Loucy (cell line): ENCODE data around the gene DLGAP4.

Experiments
- H2AFZ ChIP-seq: fragments of 200-600 bp; sonication (generic); 2 replicates; pipeline ENCODE4 v1.6.0; 2016; ENCODE audit warnings: antibody characterized with exemption, mild to moderate bottlenecking, low read length, moderate library complexity
- H3F3A ChIP-seq: fragments of 200-600 bp; 2 replicates; pipeline ENCODE4 v1.6.0; 2016; ENCODE audit warnings: antibody characterized with exemption, low read depth, mild to moderate bottlenecking
- H3K27me3 ChIP-seq: fragments of 200-600 bp; sonication (generic); 2 replicates; pipeline ENCODE4 v1.6.1; 2014; ENCODE audit warnings: low read length, mild to moderate bottlenecking; ENCODE audit not compliant: insufficient read depth, poor library complexity, severe bottlenecking
- H3K36me3 ChIP-seq: fragments of 200-600 bp; sonication (generic); 2 replicates; pipeline ENCODE4 v1.6.1; 2016; ENCODE audit warnings: low read length; ENCODE audit not compliant: insufficient read depth
- H3K4me1 ChIP-seq: fragments of 200-600 bp; sonication (generic); 2 replicates; pipeline ENCODE4 v1.5.1; 2014; ENCODE audit warnings: low read length, mild to moderate bottlenecking; ENCODE audit not compliant: insufficient read depth, poor library complexity, severe bottlenecking
- H3K4me2 ChIP-seq: fragments of 200-600 bp; sonication (generic); 2 replicates; pipeline ENCODE4 v1.6.0; 2014; ENCODE audit warnings: antibody characterized with exemption, low read length, low read depth, mild to moderate bottlenecking; ENCODE audit not compliant: poor library complexity, severe bottlenecking
- H3K4me3 ChIP-seq: fragments of 200-600 bp; sonication (generic); 2 replicates; pipeline ENCODE4 v1.5.1; 2014; ENCODE audit warnings: low read length, mild to moderate bottlenecking, mixed read lengths; ENCODE audit not compliant: poor library complexity, severe bottlenecking
- H3K79me2 ChIP-seq: fragments of 200-600 bp; sonication (generic); 2 replicates; pipeline ENCODE4 v1.6.1; 2014; ENCODE audit warnings: low read length; ENCODE audit not compliant: insufficient read depth
- H3K9ac ChIP-seq: fragments of 200-600 bp; sonication (generic); 2 replicates; pipeline ENCODE4 v1.6.0; 2014; ENCODE audit warnings: mild to moderate bottlenecking, low read depth, low read length, moderate library complexity; ENCODE audit not compliant: poor library complexity, severe bottlenecking
- H3K9me2 ChIP-seq: fragments of 200-600 bp; sonication (generic); replicated peaks from 2 replicates; pipeline ENCODE4 v1.6.1; 2016; ENCODE audit warnings: low read depth, low read length, mixed read lengths
- H3K9me3 ChIP-seq: fragments of 200-600 bp; sonication (generic); 2 replicates; pipeline ENCODE4 v1.6.1; 2014; ENCODE audit warnings: mild to moderate bottlenecking, antibody characterized with exemption, low read length, low read depth; ENCODE audit not compliant: insufficient read depth
- H4K20me1 ChIP-seq: fragments of 200-600 bp; sonication (generic); 2 replicates; pipeline ENCODE4 v1.6.0; 2014; ENCODE audit warnings: antibody characterized with exemption, low read length, mild to moderate bottlenecking; ENCODE audit not compliant: insufficient read depth, poor library complexity, severe bottlenecking
- CTCF ChIP-seq: fragments of 200-600 bp; sonication (generic); conservative IDR thresholded peaks from 2 replicates; pipeline ENCODE4 v1.5.1; 2014; ENCODE audit warnings: mild to moderate bottlenecking, antibody characterized with exemption, low read length
- EZH2phosphoT487 ChIP-seq: fragments of 200-600 bp; IDR thresholded peaks from 2 replicates; pipeline ENCODE4 v1.6.1; 2018; ENCODE audit warnings: antibody characterized with exemption, mild to moderate bottlenecking, moderate library complexity, borderline replicate concordance

The DLGAP4 gene

GRCh38 chr20:36335206-36335870, 29.2 kb downstream of the DLGAP4 start:
- H3K79me2 ChIP-seq: no peaks in the 10 kb centered on the region
- no peak overlapping the region for H3K4me2 ChIP-seq
- H3K9me3 ChIP-seq: no peaks in the 10 kb centered on the region
- H3K4me1 ChIP-seq: no peaks in the 10 kb centered on the region
- H3K4me3 ChIP-seq: no peak overlapping the region
- no peaks in the 10 kb centered on the region for H4K20me1 ChIP-seq
- H3F3A ChIP-seq: no peaks in the 10 kb centered on the region
- H2AFZ ChIP-seq: no peak overlapping the region
- H3K9me2 ChIP-seq: no peaks in the 10 kb centered on the region
- H3K27me3 ChIP-seq: no peaks in the 10 kb centered on the region
- H3K9ac ChIP-seq: no peak overlapping the region
- H3K36me3 ChIP-seq: no peaks in the 10 kb centered on the region
- TF ChIP-seq CTCF: no peak
- TF ChIP-seq EZH2phosphoT487: no peak

DNA sequence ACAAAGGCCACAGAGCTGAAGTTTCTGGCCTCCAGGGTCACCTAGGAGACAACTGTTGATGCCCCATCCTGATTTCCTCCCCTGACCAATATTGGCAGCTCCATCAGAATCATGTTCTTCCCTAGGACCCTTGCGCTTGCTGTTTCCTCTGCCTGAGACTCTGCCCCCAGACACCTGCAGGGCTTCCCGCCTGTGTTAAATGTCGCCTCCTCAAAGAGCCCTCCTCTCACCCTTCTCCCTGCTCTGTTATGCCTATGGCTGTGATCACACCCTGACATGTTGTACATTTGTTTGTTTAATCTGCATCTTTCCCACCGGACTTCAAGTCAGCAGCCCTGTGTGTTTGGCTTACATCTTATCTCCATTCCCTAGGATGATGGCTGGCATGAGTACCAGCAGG, 30.1 kb downstream of the DLGAP4 start:
- H3K79me2 ChIP-seq: no peaks in the 10 kb centered on the region
- H3K4me1 ChIP-seq: no peaks in the 10 kb centered on the region
- H3K36me3 ChIP-seq: no peaks in the 10 kb centered on the region
- H3K4me3 ChIP-seq: no peak overlapping the region
- no peaks in the 10 kb centered on the region for H4K20me1 ChIP-seq
- H3K27me3 ChIP-seq: no peaks in the 10 kb centered on the region
- H3K4me2 ChIP-seq: no peak overlapping the region
- no peaks in the 10 kb centered on the region for H3K9me3 ChIP-seq
- no peak overlapping the region for H3K9ac ChIP-seq
- H3K9me2 ChIP-seq: no peaks in the 10 kb centered on the region
- H2AFZ ChIP-seq: no peak overlapping the region
- no peaks in the 10 kb centered on the region for H3F3A ChIP-seq
- TF ChIP-seq CTCF (no peak), EZH2phosphoT487 (no peak)

DNA sequence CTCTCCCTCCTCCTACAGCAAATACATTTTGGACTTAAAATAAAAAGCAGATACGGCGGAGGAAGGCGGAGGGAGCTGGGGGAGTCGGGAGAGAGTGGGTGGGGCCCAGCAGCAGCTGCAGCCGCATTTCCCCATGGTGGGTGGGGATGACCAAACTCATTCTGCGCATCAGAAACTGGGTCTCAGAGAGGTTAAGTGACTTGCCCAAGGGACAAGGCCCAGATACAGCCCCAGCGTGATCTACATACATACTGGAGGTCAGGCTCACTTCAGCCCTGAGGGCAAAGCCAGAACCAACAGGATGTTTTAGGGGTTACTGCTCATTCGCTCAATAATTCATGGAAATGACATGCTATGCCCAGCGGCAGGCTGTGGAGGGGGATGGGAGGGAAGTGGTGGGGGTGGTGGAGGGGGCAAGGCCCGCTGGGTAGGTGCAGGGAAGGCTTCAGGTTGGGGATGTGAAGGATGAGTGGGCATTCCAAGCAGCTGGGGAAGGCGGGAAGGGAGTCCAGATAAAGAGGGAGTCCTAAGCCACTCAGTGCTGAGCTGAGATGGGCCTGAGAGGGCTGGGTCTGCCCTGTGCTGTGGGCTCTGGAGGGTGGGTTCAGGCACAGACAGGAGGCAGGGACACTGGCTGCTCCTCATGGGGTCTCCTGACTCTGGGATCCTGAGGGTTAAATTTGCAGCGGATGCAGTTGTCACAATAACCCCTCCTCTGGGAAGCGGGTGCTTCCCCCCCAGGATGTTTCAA, 31.0 kb downstream of the DLGAP4 start:
- TF ChIP-seq CTCF: no peak
- H3K4me2 ChIP-seq: no peak overlapping the region

More for the DNA sequence above, 31.0 kb downstream of the DLGAP4 start:
- H3K9ac ChIP-seq: no peak overlapping the region
- H3K4me3 ChIP-seq: no peak overlapping the region
- no peaks in the 10 kb centered on the region for H3K9me3 ChIP-seq
- no peaks in the 10 kb centered on the region for H3K9me2 ChIP-seq
- H3K36me3 ChIP-seq: no peaks in the 10 kb centered on the region
- no peaks in the 10 kb centered on the region for H3K79me2 ChIP-seq
- H3F3A ChIP-seq: no peaks in the 10 kb centered on the region
- H2AFZ ChIP-seq: no peak overlapping the region
- no peaks in the 10 kb centered on the region for H3K27me3 ChIP-seq
- H4K20me1 ChIP-seq: no peaks in the 10 kb centered on the region
- H3K4me1 ChIP-seq: no peaks in the 10 kb centered on the region
